HG03045 (cell line): Measurements from ENCODE around the gene HAO2.
"Not testable (repeated sequence)": the region's sequence is repeated elsewhere in the genome, so short reads cannot be mapped to it uniquely, and the experiment has no call there.

Source experiments
- ATAC-seq: cut with Tn5 transposase; IDR thresholded peaks from one replicate; pipeline ENCODE4 v1.9.1; 2021; ENCODE audit warnings: mild to moderate bottlenecking, moderate library complexity; ENCODE audit not compliant: unreplicated experiment

The HAO2 gene

GRCh38 chr1:119368554-119368953, at the start of gene HAO2:
Gene HAO2, plus strand, starts transcription at chr1:119368785. Its CDS starts 12,301 bp downstream, at chr1:119381086.
- ATAC-seq = no peak

DNA sequence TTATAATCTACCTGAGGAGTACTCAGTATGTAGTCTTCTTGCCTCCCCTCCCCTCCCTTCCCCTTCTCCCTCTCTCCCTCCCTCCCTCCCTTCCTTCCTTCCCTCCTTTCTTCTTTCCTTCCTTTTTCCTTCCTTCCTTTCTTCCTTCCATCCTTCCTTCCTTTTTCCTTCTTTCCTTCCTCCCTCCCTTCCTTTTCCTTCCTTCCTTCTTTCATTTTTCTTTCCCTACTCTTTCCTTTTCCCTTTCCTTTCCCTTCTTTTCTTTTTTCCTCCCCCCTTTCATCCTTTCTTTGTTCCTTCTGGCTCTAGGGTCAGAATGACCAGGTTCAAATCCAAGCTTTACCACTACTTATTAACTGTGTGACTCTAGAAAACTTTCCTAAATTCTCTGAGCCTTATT, 48.5 kb upstream of the HAO2 start:
- no peak for ATAC-seq

DNA sequence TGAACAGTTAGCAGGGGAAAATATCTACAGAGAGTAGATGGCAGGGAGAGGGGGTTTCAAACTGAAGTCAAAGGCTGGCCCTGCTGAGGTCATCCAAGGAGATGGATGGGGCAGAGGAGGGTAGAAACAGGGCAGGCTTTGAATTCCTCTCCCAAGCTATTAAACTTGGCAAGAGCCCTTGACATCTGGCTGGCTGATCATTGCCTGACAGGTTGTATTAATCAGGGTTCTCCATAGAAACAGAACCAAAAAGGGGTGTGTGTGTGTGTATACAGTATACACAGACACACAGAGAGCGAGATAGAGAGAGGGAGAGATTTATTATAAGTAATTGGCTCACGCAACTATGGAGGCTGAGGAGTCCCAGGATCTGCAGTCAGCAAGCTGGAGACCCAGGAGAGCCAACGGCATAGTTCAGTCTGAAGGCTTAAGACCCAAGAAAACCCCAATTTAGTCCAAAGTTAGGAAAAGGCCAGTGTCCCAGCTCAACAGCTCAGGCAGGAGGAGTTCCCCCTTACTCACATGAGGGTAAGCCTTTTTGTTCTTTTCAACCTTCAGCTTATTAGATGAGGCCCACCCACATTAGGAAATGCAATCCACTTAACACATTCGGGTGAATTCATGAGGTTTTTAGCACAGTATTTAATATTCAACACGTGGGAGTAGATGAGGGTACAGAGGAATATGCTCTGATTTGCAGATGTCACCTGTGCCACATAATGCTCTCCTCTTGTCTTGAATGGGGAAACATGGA, 46.7 kb upstream of the HAO2 start:
- no peak for ATAC-seq

DNA sequence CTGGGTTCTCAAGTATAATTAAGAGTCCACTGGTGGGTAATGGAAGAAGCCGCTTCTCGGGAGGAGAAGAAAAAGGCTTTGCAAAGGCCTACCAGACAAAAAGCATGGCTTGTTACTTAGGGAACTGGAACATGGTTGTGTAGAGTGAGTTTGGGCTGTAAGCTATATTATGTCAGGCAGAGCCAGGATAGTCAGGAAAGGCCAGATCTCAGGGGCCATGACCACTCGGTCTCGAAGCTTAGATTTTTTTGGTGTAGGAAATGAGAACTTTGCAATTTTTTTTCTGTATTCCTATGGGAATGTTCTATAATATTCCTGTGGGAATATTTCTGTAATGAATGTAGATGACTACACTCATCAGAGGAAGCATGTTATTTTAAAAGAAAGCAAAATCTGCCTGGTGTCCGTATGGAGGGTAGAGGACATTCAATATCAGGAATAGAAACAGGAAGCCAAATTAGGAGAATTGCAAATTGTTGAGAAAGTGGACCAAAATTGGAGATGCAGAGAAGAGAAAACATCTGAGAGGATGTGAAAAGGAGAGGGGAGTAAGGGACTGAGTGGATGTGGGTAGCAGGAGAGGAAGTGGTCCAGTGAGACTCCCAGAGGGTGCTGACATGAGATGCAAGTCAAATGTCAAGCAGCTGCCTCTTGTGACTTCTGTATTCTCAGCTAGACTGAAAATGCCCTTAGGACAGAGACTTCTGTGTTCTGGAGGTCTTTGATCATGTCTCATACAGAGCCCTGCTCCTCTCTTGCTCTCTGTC, 45.2 kb upstream of the HAO2 start:
- ATAC-seq = peak; percentile 74

DNA sequence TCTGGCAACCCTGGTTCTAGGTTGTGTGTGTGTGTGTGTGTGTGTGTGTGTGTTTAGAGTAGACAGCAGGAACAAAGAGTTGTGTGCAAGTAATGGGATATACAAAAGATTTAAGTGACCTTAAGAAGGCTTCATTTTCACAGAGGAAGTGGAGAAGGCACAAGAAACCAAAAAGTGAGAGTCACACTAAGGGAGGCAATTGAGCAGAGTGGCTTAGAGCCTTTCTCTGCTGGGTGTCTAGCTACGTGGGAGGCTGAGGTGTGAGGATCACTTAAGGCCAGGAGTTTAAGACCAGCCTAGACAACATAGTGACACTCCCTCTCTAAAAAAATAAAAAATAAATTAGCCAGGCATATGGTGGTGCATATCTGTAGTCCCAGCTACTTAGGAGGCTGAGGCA, 44.4 kb upstream of the HAO2 start:
- ATAC-seq = no peak

GRCh38 chr1:119326251-119326650, 42.3 kb upstream of the HAO2 start:
- ATAC-seq = no peak

- no peak for ATAC-seq
Measured at GRCh38 chr1:119327094-119327449, 41.5 kb upstream of the HAO2 start.

DNA sequence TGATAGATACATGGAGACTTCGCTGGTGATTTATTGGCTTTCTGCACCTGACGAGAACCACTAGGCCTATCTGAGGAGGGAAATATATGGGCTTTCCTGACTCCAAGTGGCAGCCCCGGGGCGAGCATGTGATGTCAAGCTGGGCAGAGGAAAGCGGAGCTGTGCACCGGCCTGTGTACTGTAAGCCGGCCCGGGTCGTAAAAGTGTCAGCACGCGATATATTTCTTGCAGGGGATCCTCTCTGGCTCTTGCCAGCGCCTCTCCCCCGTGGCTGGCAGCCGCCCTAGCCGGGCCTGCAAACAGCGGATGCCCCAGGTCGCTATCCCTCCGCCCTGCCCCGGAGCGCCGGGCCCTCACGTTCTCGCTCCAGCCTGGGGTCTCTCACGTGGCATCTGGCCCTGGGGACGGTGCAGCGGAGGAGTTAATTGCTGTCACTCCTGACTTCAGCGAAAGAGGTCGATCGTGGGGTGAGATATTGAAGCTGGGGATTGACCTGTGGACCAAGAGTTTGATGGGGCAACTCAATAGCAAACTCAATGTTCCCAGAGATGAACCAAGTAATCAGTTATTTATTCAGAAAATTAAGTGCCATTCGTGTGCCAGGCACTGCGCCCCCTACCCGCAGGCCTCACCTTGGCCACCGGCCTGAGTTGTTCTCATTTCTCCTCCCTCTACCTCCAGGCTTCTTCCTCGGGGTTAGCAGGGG, 41.0 kb upstream of the HAO2 start:
- ATAC-seq = no peak

DNA sequence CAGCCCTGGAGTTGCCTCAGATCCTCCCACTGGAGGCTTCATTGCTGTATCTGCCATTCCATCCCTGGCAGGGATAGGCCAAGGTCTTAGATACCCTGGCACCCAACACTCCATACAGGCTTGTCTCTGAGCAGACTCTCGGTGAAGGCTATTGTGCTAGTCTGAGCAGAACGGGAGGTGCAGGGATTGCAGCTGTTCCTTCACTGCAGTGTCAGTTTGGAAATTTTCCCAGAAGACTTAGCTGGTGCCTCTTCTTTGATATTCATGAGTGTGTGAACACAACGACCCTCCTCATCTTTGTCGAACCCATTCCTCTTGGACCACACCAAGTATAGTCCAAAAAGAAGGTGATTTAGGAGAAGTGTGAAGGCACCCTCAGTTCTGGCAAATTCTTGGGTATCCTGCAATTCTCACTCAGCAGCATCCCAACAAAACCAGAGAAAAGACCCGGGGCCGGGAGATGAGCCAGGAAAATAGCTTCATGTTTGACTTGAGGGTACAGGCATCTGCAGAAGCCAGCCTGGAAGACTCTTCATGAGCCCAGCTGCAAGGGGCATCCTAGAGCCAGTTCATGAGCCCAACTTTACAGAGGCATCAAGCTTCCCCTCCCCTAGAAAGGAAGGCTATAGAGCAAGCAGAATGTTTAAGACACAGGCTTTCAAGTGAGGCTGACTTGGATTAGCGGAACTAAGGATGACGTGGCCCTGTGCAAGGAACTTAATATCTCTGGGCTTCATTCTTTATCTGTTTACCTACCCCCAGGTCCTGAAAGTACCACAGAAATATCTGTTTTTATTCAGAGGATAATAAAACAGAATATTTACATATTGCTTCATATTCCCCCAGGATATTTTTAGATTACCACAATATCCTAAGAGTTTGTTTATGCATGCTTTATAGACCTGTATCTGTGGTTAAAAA, 38.8 kb upstream of the HAO2 start:
- ATAC-seq = no peak

GRCh38 chr1:119330466-119331189, 38.0 kb upstream of the HAO2 start:
- ATAC-seq = no peak

GRCh38 chr1:119331190-119331515, 37.4 kb upstream of the HAO2 start:
- ATAC-seq = no peak

DNA sequence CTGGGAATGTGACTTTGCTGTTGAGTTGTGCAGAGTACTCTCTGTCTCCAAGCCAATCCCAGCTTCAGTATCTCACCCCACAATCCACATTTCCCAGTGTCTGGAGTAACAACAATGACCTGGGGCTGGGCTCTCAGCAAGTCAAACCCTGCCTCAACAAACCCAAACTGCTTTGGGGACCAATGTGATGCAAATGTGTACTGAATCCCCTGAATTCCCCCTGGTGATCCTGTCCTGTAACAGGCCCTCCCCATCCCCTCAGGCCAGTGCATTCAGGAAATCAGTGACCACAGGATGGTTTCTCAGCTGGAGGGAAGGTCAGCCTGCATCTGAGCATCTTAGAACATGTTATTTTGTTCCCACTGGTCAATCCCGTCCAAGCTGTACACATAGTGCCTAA, 36.7 kb upstream of the HAO2 start:
- no peak for ATAC-seq

- no peak for ATAC-seq
Measured at GRCh38 chr1:119332622-119333021, 36.0 kb upstream of the HAO2 start.

DNA sequence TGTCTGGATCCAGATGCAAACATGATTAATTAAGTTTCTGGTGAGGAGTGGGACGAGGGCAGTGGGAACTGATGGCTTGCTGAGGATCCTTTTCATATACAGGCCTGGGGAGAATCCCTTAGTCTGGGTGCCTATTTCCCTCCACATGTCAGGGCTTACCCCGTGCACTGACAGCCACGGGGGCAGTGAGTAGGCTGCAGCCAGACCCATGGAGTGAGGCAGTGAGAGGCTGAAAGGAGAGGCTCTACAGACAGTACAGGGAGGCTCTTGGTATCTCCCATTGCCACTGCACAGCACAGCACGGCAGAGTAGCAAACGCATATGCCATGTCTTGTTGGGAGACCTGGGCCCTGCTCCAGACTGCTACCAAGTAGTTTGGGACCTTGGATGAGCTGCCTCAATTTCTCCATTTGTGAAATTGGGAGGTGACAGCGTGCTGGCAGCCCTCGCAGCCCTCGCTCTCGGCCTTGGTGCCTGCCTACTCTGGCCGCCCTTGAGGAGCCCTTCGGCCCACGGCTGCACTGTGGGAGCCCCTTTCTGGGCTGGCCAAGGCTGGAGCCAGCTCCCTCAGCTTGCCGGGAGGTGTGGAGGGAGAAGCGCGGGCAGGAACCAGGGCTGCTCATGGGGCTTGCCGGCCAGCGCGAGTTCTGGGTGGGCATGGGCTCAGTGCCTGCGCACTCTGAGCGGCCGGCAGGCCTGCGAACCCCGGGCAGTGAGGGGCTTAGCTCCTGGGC, 35.3 kb upstream of the HAO2 start:
- ATAC-seq = no peak

GRCh38 chr1:119333897-119334250, 34.7 kb upstream of the HAO2 start:
- ATAC-seq = not testable (repeated sequence)

DNA sequence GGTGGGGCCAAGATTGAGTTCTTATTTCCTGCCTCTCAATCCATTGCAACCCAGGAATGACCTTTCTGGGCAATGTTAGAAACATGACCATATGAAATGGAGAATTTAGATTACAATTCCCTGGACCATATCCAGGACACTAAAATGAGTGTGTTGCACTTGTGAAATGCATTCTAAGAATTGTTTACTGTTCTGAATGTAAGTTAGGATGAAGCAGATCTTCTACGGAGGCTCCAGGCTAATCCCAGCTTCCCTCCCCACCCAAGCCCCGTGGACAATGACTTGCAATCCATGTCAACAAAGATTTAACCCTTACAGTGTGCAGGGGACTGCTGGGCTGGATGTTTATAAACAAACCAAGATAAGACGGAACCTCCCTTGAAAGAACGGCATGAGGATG, 31.7 kb upstream of the HAO2 start:
- ATAC-seq = no peak

- ATAC-seq = no peak
Measured at GRCh38 chr1:119338004-119338403, 30.6 kb upstream of the HAO2 start.

- no peak for ATAC-seq
Measured at GRCh38 chr1:119338757-119339156, 29.8 kb upstream of the HAO2 start.

- ATAC-seq = no peak
Measured at GRCh38 chr1:119340861-119341261, 27.7 kb upstream of the HAO2 start.
